ENCODE results near the gene RHBG. TPM values are rescaled to one million over a fixed set of nuclear protein-coding genes. Genes with fewer than 3 reads are reported as not detected.

Gene RHBG
- total and polyA plus RNA-seq, 2 experiments from 2014 or later, result 1.2 to 1.6 TPM

DNA sequence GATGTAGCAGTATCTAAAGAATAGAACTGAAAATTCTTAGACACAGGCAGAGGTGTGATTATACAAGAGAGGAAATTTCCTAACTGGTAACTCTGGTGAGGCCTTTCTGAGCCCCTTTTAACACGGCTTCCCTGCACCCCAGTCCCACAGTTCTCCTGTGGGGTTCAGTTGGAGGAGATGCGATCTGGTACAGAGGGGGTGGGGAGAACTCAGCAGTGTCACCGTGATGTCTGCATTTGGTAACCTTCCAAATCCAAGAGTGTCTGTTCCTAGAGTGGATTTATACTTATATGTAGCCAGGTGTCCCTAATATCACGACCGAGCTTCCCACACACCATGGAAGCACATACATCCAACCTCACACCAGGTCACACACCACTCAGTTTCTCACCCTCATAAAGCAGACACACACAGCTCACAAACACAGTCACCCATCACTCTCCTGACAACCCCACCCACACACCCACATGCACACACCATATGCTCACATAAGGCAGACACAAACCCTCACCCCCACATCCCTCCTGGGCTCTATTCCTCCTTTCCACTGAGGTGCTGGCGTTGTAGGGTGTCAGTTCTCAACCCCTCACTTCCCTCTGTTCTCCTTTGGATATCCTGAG is 48.5 kb downstream of the RHBG start:
- Histone ChIP-seq H3K4me3 (no peak overlapping the region), H2AFZ (no peak overlapping the region), H3K27me3 (ENCODE audit: insufficient read depth) (peaks cover 71% of the 10 kb centered on the region), H3K4me2 (no peak overlapping the region), H3K36me3 (ENCODE audit: insufficient read depth) (no peaks in the 10 kb centered on the region; the same call in 1 of the 2 replicates), H3K27ac (ENCODE audit: low read depth) (no peak overlapping the region), H3F3A (replicated peaks; ENCODE audit: low read depth) (peaks cover 22% of the 10 kb centered on the region; the same call in 1 of the 2 replicates), H3K9me2 (ENCODE audit: insufficient read depth) (0 out of 2 replicates have a peak, but pooled peaks cover 2% of the 10 kb centered on the region), H3K79me2 (replicated peaks; ENCODE audit: insufficient read depth) (no peaks in the 10 kb centered on the region), H4K20me1 (replicated peaks; ENCODE audit: insufficient read depth) (peaks cover 9% of the 10 kb centered on the region; the same call in 1 of the 2 replicates), H3K4me1 (ENCODE audit: insufficient read depth) (peaks cover 37% of the 10 kb centered on the region)
- no peak overlapping the region for H3K4me3 Mint-ChIP-seq
- H3K4me1 Mint-ChIP-seq, result peaks cover 38% of the 10 kb centered on the region
- TF ChIP-seq, protein P1, sequence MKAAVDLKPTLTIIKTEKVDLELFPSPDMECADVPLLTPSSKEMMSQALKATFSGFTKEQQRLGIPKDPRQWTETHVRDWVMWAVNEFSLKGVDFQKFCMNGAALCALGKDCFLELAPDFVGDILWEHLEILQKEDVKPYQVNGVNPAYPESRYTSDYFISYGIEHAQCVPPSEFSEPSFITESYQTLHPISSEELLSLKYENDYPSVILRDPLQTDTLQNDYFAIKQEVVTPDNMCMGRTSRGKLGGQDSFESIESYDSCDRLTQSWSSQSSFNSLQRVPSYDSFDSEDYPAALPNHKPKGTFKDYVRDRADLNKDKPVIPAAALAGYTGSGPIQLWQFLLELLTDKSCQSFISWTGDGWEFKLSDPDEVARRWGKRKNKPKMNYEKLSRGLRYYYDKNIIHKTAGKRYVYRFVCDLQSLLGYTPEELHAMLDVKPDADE (IDR thresholded peaks at IDR 0.05), result no peak
- no peak for TF ChIP-seq POLR2AphosphoS5 (IDR thresholded peaks at IDR 0.05; ENCODE audit: low read depth)
- no peak for TF ChIP-seq ZNF331 (CRISPR knock-in tag; IDR thresholded peaks at IDR 0.05; ENCODE audit: low read depth)
- TF ChIP-seq JUNB (IDR thresholded peaks at IDR 0.05; ENCODE audit: unreplicated experiment), result no peak
- TF ChIP-seq EZH2phosphoT487 (IDR thresholded peaks at IDR 0.05; ENCODE audit: unreplicated experiment), result no peak
- H3K36me3 Mint-ChIP-seq (ENCODE audit: low read depth), result no peaks in the 10 kb centered on the region
- DNase-seq (ENCODE audit: low spot score) (no peak), ATAC-seq (no peak)
- no peak overlapping the region for H3K27ac Mint-ChIP-seq
- H3K9me3 Mint-ChIP-seq, result no peaks in the 10 kb centered on the region
- H3K27me3 Mint-ChIP-seq (ENCODE audit: insufficient read depth, low read depth, poor library complexity), result peaks cover 50% of the 10 kb centered on the region

DNA sequence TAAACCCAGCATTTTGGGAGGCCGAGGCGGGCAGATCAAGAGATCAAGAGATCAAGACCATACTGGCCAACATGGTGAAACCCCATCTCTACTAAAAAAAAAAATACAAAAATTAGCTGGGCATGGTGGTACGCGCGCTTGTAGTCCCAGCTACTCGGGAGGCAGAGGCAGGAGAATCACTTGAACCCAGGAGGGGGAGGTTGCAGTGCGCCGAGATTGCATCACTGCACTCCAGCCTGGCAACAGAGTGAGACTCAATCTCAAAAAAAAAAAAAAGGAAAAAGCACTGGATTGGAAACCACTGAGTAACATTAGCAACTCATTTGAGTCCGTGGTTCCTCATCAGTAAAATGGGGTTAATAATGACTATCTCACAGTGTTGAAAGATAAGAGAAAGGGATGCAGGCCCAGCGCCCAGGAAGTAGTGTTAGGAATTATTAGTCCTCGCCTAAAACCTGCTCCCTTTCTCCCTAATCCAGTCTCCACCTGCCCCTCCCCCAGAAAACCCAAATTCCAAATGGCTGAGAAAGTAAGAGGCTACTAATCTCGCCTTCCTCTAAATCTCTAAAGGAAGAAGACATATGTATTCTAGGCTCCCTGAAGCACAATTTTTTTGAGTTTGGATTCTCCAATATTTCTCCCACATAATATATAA is 49.5 kb downstream of the RHBG start:
- Histone ChIP-seq H2AFZ (no peak overlapping the region), H3K4me1 (ENCODE audit: insufficient read depth) (peaks cover 37% of the 10 kb centered on the region), H4K20me1 (replicated peaks; ENCODE audit: insufficient read depth) (peaks cover 9% of the 10 kb centered on the region; the same call in 1 of the 2 replicates), H3K36me3 (ENCODE audit: insufficient read depth) (no peaks in the 10 kb centered on the region; the same call in 1 of the 2 replicates), H3F3A (replicated peaks; ENCODE audit: low read depth) (peaks cover 32% of the 10 kb centered on the region), H3K27me3 (ENCODE audit: insufficient read depth) (peaks cover 81% of the 10 kb centered on the region), H3K4me2 (peak overlapping the region; percentile 90; the same call in 1 of the 2 replicates), H3K79me2 (replicated peaks; ENCODE audit: insufficient read depth) (no peaks in the 10 kb centered on the region), H3K4me3 (no peak overlapping the region), H3K27ac (ENCODE audit: low read depth) (no peak overlapping the region), H3K9me2 (ENCODE audit: insufficient read depth) (no peaks in the 10 kb centered on the region)
- Mint-ChIP-seq H3K27ac (no peak overlapping the region), H3K9me3 (no peaks in the 10 kb centered on the region), H3K36me3 (ENCODE audit: low read depth) (no peaks in the 10 kb centered on the region), H3K27me3 (ENCODE audit: insufficient read depth, low read depth, poor library complexity) (peaks cover 59% of the 10 kb centered on the region), H3K4me3 (no peak overlapping the region; the same call in 2 of the 3 replicates), H3K4me1 (peaks cover 40% of the 10 kb centered on the region)
- no peak for ATAC-seq
- no peak for DNase-seq (ENCODE audit: low spot score)
- TF ChIP-seq POLR2AphosphoS5 (IDR thresholded peaks at IDR 0.05; ENCODE audit: low read depth) (no peak), NANOG (IDR thresholded peaks at IDR 0.05; ENCODE audit: borderline replicate concordance) (no peak), STAT1 (IDR thresholded peaks at IDR 0.05; ENCODE audit: unreplicated experiment) (no peak), ZNF114 (CRISPR knock-in tag; IDR thresholded peaks at IDR 0.05) (no peak), EZH2phosphoT487 (IDR thresholded peaks at IDR 0.05; ENCODE audit: unreplicated experiment) (no peak), EZH2 (IDR thresholded peaks at IDR 0.05; ENCODE audit: low read depth, unreplicated experiment) (no peak), CREB1 (CRISPR knock-in tag; IDR thresholded peaks at IDR 0.05; ENCODE audit: low read depth) (no peak), ZNF331 (CRISPR knock-in tag; IDR thresholded peaks at IDR 0.05; ENCODE audit: low read depth) (no peak)
- TF ChIP-seq, protein P1 (IDR thresholded peaks at IDR 0.05), result no peak
- TF ChIP-seq, protein P2, sequence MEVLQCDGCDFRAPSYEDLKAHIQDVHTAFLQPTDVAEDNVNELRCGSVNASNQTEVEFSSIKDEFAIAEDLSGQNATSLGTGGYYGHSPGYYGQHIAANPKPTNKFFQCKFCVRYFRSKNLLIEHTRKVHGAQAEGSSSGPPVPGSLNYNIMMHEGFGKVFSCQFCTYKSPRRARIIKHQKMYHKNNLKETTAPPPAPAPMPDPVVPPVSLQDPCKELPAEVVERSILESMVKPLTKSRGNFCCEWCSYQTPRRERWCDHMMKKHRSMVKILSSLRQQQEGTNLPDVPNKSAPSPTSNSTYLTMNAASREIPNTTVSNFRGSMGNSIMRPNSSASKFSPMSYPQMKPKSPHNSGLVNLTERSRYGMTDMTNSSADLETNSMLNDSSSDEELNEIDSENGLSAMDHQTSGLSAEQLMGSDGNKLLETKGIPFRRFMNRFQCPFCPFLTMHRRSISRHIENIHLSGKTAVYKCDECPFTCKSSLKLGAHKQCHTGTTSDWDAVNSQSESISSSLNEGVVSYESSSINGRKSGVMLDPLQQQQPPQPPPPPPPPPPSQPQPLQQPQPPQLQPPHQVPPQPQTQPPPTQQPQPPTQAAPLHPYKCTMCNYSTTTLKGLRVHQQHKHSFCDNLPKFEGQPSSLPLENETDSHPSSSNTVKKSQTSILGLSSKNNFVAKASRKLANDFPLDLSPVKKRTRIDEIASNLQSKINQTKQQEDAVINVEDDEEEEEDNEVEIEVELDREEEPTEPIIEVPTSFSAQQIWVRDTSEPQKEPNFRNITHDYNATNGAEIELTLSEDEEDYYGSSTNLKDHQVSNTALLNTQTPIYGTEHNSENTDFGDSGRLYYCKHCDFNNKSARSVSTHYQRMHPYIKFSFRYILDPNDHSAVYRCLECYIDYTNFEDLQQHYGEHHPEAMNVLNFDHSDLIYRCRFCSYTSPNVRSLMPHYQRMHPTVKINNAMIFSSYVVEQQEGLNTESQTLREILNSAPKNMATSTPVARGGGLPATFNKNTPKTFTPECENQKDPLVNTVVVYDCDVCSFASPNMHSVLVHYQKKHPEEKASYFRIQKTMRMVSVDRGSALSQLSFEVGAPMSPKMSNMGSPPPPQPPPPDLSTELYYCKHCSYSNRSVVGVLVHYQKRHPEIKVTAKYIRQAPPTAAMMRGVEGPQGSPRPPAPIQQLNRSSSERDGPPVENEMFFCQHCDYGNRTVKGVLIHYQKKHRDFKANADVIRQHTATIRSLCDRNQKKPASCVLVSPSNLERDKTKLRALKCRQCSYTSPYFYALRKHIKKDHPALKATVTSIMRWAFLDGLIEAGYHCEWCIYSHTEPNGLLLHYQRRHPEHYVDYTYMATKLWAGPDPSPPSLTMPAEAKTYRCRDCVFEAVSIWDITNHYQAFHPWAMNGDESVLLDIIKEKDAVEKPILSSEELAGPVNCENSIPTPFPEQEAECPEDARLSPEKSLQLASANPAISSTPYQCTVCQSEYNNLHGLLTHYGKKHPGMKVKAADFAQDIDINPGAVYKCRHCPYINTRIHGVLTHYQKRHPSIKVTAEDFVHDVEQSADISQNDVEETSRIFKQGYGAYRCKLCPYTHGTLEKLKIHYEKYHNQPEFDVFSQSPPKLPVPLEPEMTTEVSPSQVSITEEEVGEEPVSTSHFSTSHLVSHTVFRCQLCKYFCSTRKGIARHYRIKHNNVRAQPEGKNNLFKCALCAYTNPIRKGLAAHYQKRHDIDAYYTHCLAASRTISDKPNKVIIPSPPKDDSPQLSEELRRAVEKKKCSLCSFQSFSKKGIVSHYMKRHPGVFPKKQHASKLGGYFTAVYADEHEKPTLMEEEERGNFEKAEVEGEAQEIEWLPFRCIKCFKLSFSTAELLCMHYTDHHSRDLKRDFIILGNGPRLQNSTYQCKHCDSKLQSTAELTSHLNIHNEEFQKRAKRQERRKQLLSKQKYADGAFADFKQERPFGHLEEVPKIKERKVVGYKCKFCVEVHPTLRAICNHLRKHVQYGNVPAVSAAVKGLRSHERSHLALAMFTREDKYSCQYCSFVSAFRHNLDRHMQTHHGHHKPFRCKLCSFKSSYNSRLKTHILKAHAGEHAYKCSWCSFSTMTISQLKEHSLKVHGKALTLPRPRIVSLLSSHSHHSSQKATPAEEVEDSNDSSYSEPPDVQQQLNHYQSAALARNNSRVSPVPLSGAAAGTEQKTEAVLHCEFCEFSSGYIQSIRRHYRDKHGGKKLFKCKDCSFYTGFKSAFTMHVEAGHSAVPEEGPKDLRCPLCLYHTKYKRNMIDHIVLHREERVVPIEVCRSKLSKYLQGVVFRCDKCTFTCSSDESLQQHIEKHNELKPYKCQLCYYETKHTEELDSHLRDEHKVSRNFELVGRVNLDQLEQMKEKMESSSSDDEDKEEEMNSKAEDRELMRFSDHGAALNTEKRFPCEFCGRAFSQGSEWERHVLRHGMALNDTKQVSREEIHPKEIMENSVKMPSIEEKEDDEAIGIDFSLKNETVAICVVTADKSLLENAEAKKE (CRISPR knock-in tag; IDR thresholded peaks at IDR 0.05), result no peak

All from GM23338 (cell line).